Endothelial cell of umbilical vein (primary cell): ENCODE measurements around the gene PADI1. TPM values are rescaled to one million over a fixed set of nuclear protein-coding genes. Genes with fewer than 3 reads are reported as not detected.

Source experiments
- BruUV-seq: library from RNA; stranded (reverse); fragments of 400-500 nt; replicated peaks from 2 replicates; lab custom pipeline; 2021; lab: Mats Ljungman, UMichigan
- CTCF ChIA-PET: fragments of 300-600, 350-600 bp; sonication (Branson Sonifier 250); formaldehyde crosslinking; loops from one replicate; lab custom pipeline; 2021; ENCODE audit warnings: antibody characterized with exemption, inconsistent platforms; lab: Charles Lee
- POLR2A ChIA-PET: fragments of 300-600, 350-600 bp; sonication (Branson Sonifier 250); formaldehyde crosslinking; loops from one replicate; lab custom pipeline; 2021; ENCODE audit warnings: antibody characterized with exemption, inconsistent platforms; lab: Charles Lee
- DNase-seq: peaks from one replicate; pipeline ENCODE4 v3.0.0-alpha.2; 2011; ENCODE audit warnings: low read depth, low spot score
- FAIRE-seq: peaks from 2 replicates; lab custom pipeline; 2011; peaks lifted over from hg19 to GRCh38; lab: Jason Lieb, UNC
- H2AFZ ChIP-seq: 2 replicates; pipeline ENCODE4 v1.6.0; 2012; ENCODE audit warnings: low read depth, low read length, control low read depth, inconsistent platforms
- H3K27ac ChIP-seq: 2 replicates; pipeline ENCODE4 v1.5.1; 2011; ENCODE audit warnings: low read depth, mild to moderate bottlenecking, control low read depth, low read length, moderate library complexity; ENCODE audit not compliant: insufficient read depth
- H3K27me3 ChIP-seq, 2 experiments: 2 replicates each; pipeline versions ENCODE4 v1.6.0 to v1.6.1; 2011; ENCODE audit warnings: low read length in 2 of 2, mixed read lengths in 1 of 2; ENCODE audit not compliant: control insufficient read depth in 2 of 2, insufficient read depth in 2 of 2
- H3K36me3 ChIP-seq, 2 experiments: 2 replicates in 1 of 2; 3 replicates in 1 of 2; pipeline ENCODE4 v1.5.1; 2011; ENCODE audit warnings: low read length in 2 of 2, mild to moderate bottlenecking in 1 of 2, moderate library complexity in 1 of 2; ENCODE audit not compliant: control insufficient read depth in 2 of 2, insufficient read depth in 2 of 2; ENCODE audit errors: extremely low read depth in 1 of 2
- H3K4me1 ChIP-seq: 3 replicates; pipeline ENCODE4 v1.5.1; 2011; ENCODE audit warnings: mild to moderate bottlenecking, low read length; ENCODE audit not compliant: control insufficient read depth, insufficient read depth; ENCODE audit errors: extremely low read depth
- H3K4me2 ChIP-seq: 2 replicates; pipeline ENCODE4 v1.6.1; 2011; ENCODE audit warnings: low read length, control low read depth, mixed read lengths; ENCODE audit not compliant: insufficient read depth
- H3K4me3 ChIP-seq, 3 experiments: fragments of 200-600 bp in 1 of 3; sonication (generic), shearing (Covaris generic) in 1 of 3; replicated peaks in 1 of 3; 2 replicates each; pipeline ENCODE4 v1.5.1; 2011 to 2016; ENCODE audit warnings: control low read depth in 3 of 3, low read length in 3 of 3, mild to moderate bottlenecking in 2 of 3, inconsistent platforms in 1 of 3, low read depth in 1 of 3, moderate library complexity in 1 of 3; ENCODE audit not compliant: insufficient read depth in 1 of 3
- H3K79me2 ChIP-seq: 2 replicates; pipeline ENCODE4 v1.6.0; 2012; ENCODE audit warnings: low read length, inconsistent platforms; ENCODE audit not compliant: control insufficient read depth, insufficient read depth
- H3K9ac ChIP-seq: replicated peaks from 2 replicates; pipeline ENCODE3; 2011; ENCODE audit warnings: low read length, control low read depth; ENCODE audit not compliant: insufficient read depth; ENCODE audit errors: extremely low read depth
- H3K9me1 ChIP-seq: replicated peaks from 3 replicates; pipeline ENCODE4 v1.6.0; 2011; ENCODE audit warnings: mild to moderate bottlenecking, low read length; ENCODE audit not compliant: control insufficient read depth, insufficient read depth; ENCODE audit errors: extremely low read depth
- H3K9me3 ChIP-seq: replicated peaks from 2 replicates; pipeline ENCODE4 v1.5.1; 2012; ENCODE audit warnings: low read length, inconsistent platforms; ENCODE audit not compliant: control insufficient read depth, insufficient read depth
- H4K20me1 ChIP-seq: replicated peaks from 2 replicates; pipeline ENCODE3; 2011; ENCODE audit warnings: mild to moderate bottlenecking, low read length; ENCODE audit not compliant: control insufficient read depth, insufficient read depth; ENCODE audit errors: extremely low read depth
- EZH2 ChIP-seq: IDR thresholded peaks from 2 replicates; pipeline ENCODE4 v1.6.1; 2012; ENCODE audit warnings: borderline replicate concordance, low read depth, mild to moderate bottlenecking, moderate library complexity, low read length, inconsistent platforms; ENCODE audit not compliant: severe bottlenecking
- FOS ChIP-seq: IDR thresholded peaks from 2 replicates; pipeline ENCODE4 v1.6.1; 2011; ENCODE audit warnings: mild to moderate bottlenecking, low read length, moderate library complexity, borderline replicate concordance; ENCODE audit not compliant: insufficient read depth
- GATA2 ChIP-seq: IDR thresholded peaks from 2 replicates; pipeline ENCODE4 v1.7.0; 2011; ENCODE audit warnings: low read depth, mild to moderate bottlenecking, moderate library complexity, mixed read lengths, low read length; ENCODE audit not compliant: insufficient read length, insufficient read depth
- JUN ChIP-seq: IDR thresholded peaks from 2 replicates; pipeline ENCODE4 v1.6.1; 2011; ENCODE audit warnings: borderline replicate concordance, low read depth; ENCODE audit not compliant: insufficient read length, insufficient read depth
- MYC ChIP-seq: IDR thresholded peaks from one replicate; pipeline ENCODE4 v1.6.1; 2011; ENCODE audit warnings: mild to moderate bottlenecking, low read depth, low read length
- POLR2A ChIP-seq: IDR thresholded peaks from 2 replicates; pipeline ENCODE4 v1.6.1; 2012; ENCODE audit warnings: low read depth, mild to moderate bottlenecking, control low read depth, low read length
- POLR2AphosphoS5 ChIP-seq: IDR thresholded peaks from 2 replicates; pipeline ENCODE4 v1.6.1; 2012; ENCODE audit warnings: low read depth, mild to moderate bottlenecking, control low read depth, low read length, moderate library complexity; ENCODE audit not compliant: insufficient read depth
- dilution Hi-C: fragments of 300-500 bp; cut with MboI; formaldehyde crosslinking; loops from one replicate; pipeline ENCODE4 v1.15.0; 2019; ENCODE audit warnings: low sequenced_read_pairs; ENCODE audit not compliant: extremely low pct_ligation_motif_present
- intact Hi-C: fragments of 100-400 bp; cut with micrococcal nuclease; formaldehyde crosslinking; loops from one replicate; pipeline ENCODE4 v1.10.0; 2022
- polyA plus RNA-seq, 4 experiments: library from polyadenylated mRNA; depleted of rRNA in 3 of 4; stranded (reverse) in 3 of 4; unstranded in 1 of 4; fragments of >200 nt; gene quantifications; 2 replicates each; pipeline versions ENCODE4 v1.2.1 to v1.2.3, GENCODE V29; 2011 to 2012; ENCODE audit warnings: missing spikeins in 1 of 4
- total RNA-seq: library from RNA; stranded (reverse); gene quantifications from 2 replicates; pipeline ENCODE4 v1.2.3, GENCODE V29; 2021
- TF ChIP-seq, protein P1 (sequence below), 2 donors: IDR thresholded peaks; 1 replicate in 1 of 2; 2 replicates in 1 of 2; pipeline ENCODE4 v1.5.1; 2011; ENCODE audit warnings: low read length in 2 of 2, mild to moderate bottlenecking in 2 of 2, moderate library complexity in 2 of 2, control low read depth in 1 of 2, inconsistent platforms in 1 of 2, low read depth in 1 of 2; ENCODE audit not compliant: insufficient read depth in 1 of 2; ENCODE audit errors: extremely low read depth in 1 of 2
- TF ChIP-seq, protein P2 (sequence below): IDR thresholded peaks from 2 replicates; pipeline ENCODE4 v1.6.1; 2011; ENCODE audit not compliant: insufficient read depth, insufficient read length

PADI1 gene
- total and polyA plus RNA-seq, 2 donors (not counting 3 experiments of a cell fraction or from before 2014, with no cell fraction given), result 0.01 TPM; not detected in 1

DNA sequence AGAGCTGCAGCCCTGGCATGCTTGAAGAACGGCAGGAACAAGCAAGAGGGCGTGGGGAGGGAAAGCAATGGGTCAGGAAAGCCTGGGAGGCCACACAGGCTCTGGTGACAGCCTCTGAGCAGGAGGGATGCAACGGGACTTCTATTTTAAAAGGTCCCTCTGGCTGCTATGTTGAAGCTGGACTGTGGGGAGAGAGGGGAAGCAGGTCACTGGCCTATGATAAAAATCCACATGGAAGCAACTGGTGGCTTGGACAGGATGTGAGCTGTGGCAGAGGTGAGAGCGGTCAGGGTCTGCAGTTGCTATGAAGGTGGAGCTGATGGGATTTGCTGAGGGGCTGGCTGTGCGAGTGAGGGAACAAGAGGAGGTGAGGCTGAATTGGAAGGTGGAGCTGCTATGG, 11.2 kb downstream of the PADI1 start:
- Histone ChIP-seq H4K20me1 (no peaks in the 10 kb centered on the region), H3K4me1 (no peaks in the 10 kb centered on the region), H3K9ac (no peak overlapping the region), H3K79me2 (no peaks in the 10 kb centered on the region), H3K9me3 (no peaks in the 10 kb centered on the region), H3K4me3 (no peak overlapping the region), H3K4me2 (no peak overlapping the region), H3K27ac (no peak overlapping the region), H2AFZ (no peak overlapping the region), H3K27me3 (no peaks in the 10 kb centered on the region), H3K36me3 (no peaks in the 10 kb centered on the region), H3K9me1 (no peaks in the 10 kb centered on the region)
- dilution Hi-C loops (no loop called here), intact Hi-C loops (no loop called here)
- DNase-seq (peak; percentile 19), FAIRE-seq (no peak)
- ChIA-PET CTCF (interaction anchor here (1.3 to 2.0 kb wide), 2 partner anchors 19 to 90 kb away, joined by 3 to 4 read pairs; no protein-coding TSS in a partner anchor), POLR2A (no interaction called here)
- TF ChIP-seq, protein P1, sequence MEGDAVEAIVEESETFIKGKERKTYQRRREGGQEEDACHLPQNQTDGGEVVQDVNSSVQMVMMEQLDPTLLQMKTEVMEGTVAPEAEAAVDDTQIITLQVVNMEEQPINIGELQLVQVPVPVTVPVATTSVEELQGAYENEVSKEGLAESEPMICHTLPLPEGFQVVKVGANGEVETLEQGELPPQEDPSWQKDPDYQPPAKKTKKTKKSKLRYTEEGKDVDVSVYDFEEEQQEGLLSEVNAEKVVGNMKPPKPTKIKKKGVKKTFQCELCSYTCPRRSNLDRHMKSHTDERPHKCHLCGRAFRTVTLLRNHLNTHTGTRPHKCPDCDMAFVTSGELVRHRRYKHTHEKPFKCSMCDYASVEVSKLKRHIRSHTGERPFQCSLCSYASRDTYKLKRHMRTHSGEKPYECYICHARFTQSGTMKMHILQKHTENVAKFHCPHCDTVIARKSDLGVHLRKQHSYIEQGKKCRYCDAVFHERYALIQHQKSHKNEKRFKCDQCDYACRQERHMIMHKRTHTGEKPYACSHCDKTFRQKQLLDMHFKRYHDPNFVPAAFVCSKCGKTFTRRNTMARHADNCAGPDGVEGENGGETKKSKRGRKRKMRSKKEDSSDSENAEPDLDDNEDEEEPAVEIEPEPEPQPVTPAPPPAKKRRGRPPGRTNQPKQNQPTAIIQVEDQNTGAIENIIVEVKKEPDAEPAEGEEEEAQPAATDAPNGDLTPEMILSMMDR (IDR thresholded peaks at IDR 0.05; ENCODE audit: extremely low read depth in 1 of 2, insufficient read depth in 1 of 2, low read depth in 1 of 2, low read length in 2 of 2), result no peak
- TF ChIP-seq MYC (no peak), GATA2 (no peak), POLR2A (no peak), FOS (no peak), POLR2AphosphoS5 (no peak), JUN (no peak), EZH2 (no peak)
- TF ChIP-seq, protein P2, sequence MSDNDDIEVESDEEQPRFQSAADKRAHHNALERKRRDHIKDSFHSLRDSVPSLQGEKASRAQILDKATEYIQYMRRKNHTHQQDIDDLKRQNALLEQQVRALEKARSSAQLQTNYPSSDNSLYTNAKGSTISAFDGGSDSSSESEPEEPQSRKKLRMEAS, result no peak
- no TSS peak for BruUV-seq
